Renal cortex interstitium (tissue), 11 donors: ENCODE data around the gene DIAPH3. TPM values are rescaled to one million over a fixed set of nuclear protein-coding genes. Genes with fewer than 3 reads are reported as not detected.

Experiments used
- DNase-seq, 11 donors: peaks; one replicate each; pipeline ENCODE4 v3.0.0-alpha.2; 2013; ENCODE audit warnings: low read depth in 9 of 11, low spot score in 4 of 11; ENCODE audit errors: extremely low read depth in 1 of 11
- polyA plus RNA-seq, 3 donors: library from polyadenylated mRNA; unstranded; fragments of 120-200 nt; gene quantifications; one replicate each; pipeline ENCODE4 v1.2.1, GENCODE V29; 2013; ENCODE audit not compliant: insufficient read length in 3 of 3

The DIAPH3 gene
- polyA plus RNA-seq, 3 donors = 10.7 to 14.3 (median 14.3) TPM

DNA sequence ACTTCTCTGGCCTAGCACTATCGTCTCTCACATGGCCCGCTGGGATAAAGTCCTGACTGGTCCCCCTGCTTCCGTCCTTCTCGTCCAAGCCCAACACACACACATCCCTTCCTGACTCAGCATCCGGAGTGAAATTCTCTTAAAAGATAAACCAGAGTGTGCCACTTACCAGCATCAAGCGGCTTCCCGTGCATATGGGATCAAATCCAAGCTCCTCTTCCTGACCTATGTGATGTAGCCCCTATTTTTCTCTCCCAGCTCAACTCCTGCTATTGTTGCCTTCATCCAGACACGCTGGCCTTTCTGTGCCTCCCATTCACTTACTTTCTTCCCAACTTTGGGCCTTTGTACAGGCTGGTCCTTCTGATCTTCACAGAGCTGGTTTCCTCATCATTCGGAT, 530.4 kb downstream of the DIAPH3 start:
- DNase-seq = peak in 1 of 11 donors; percentile 14

- DNase-seq = no peak
Observed at GRCh38 chr13:59631271-59631670, 532.5 kb downstream of the DIAPH3 start.

- DNase-seq = no peak
Observed at GRCh38 chr13:59625111-59625510, 538.6 kb downstream of the DIAPH3 start.

- DNase-seq = no peak
Observed at GRCh38 chr13:59623206-59623915, 540.4 kb downstream of the DIAPH3 start.

DNA sequence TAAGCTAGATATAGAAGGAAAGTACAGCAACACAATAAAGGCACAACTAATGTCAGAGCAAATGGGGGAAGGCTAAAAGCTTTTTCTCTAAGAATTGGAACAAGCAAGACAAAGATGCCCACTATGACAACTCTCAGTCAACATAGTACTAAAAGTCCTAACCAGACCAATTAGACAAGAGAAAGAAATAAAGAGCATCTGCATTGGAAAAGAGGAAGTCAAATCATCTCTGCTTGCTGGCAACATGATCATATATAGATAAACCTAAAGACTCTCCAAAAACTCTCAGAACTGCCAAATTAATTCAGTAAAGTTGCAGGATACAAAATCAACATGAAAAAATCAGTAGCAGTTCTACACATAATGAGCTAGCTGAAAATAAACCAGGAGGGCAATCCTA, 542.0 kb downstream of the DIAPH3 start:
- no peak for DNase-seq

Other genes with a start within 250 kb of the DIAPH3 start
- gene TDRD3, start 233.3 kb upstream of the DIAPH3 start, polyA plus RNA-seq = 10 to 100 TPM; 32.5 to 41.7 (median 38.9) TPM